Measurements from ENCODE around the gene ZEB2. TPM values are rescaled to one million over a fixed set of nuclear protein-coding genes. Genes with fewer than 3 reads are reported as not detected.

Gene ZEB2
- total and polyA plus RNA-seq, 2 of the 13 experiments (the other 11 are each of a cell fraction or from before 2014, with no cell fraction given), result 0.07 TPM; not detected in 1

- TF ChIP-seq, protein P1, sequence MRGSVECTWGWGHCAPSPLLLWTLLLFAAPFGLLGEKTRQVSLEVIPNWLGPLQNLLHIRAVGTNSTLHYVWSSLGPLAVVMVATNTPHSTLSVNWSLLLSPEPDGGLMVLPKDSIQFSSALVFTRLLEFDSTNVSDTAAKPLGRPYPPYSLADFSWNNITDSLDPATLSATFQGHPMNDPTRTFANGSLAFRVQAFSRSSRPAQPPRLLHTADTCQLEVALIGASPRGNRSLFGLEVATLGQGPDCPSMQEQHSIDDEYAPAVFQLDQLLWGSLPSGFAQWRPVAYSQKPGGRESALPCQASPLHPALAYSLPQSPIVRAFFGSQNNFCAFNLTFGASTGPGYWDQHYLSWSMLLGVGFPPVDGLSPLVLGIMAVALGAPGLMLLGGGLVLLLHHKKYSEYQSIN (CRISPR knock-in tag; IDR thresholded peaks at IDR 0.05; ENCODE audit: borderline replicate concordance), result no peak
- TF ChIP-seq ZKSCAN5 (CRISPR knock-in tag; IDR thresholded peaks at IDR 0.05), result no peak
- no peak for TF ChIP-seq MXD4 (CRISPR knock-in tag; IDR thresholded peaks at IDR 0.05)
- no peak for TF ChIP-seq RBAK (CRISPR knock-in tag; IDR thresholded peaks at IDR 0.05)
- no peak for TF ChIP-seq NCOR1 (IDR thresholded peaks at IDR 0.05; ENCODE audit: borderline replicate concordance, low read length)
- no peak for TF ChIP-seq ZNF280D (CRISPR knock-in tag; IDR thresholded peaks at IDR 0.05)
- TF ChIP-seq, protein P2, sequence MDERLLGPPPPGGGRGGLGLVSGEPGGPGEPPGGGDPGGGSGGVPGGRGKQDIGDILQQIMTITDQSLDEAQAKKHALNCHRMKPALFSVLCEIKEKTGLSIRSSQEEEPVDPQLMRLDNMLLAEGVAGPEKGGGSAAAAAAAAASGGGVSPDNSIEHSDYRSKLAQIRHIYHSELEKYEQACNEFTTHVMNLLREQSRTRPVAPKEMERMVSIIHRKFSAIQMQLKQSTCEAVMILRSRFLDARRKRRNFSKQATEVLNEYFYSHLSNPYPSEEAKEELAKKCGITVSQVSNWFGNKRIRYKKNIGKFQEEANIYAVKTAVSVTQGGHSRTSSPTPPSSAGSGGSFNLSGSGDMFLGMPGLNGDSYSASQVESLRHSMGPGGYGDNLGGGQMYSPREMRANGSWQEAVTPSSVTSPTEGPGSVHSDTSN (CRISPR knock-in tag; IDR thresholded peaks at IDR 0.05), result no peak
- TF ChIP-seq YY1 (IDR thresholded peaks at IDR 0.05; ENCODE audit: insufficient read depth, insufficient replicate concordance, low read depth, low read length), result no peak
- no peak for TF ChIP-seq ZMYM3 (CRISPR knock-in tag; IDR thresholded peaks at IDR 0.05)
- TF ChIP-seq THAP11 (CRISPR knock-in tag; IDR thresholded peaks at IDR 0.05), result no peak
- no peak for TF ChIP-seq CEBPG (CRISPR knock-in tag; IDR thresholded peaks at IDR 0.05)
- TF ChIP-seq, protein P3, sequence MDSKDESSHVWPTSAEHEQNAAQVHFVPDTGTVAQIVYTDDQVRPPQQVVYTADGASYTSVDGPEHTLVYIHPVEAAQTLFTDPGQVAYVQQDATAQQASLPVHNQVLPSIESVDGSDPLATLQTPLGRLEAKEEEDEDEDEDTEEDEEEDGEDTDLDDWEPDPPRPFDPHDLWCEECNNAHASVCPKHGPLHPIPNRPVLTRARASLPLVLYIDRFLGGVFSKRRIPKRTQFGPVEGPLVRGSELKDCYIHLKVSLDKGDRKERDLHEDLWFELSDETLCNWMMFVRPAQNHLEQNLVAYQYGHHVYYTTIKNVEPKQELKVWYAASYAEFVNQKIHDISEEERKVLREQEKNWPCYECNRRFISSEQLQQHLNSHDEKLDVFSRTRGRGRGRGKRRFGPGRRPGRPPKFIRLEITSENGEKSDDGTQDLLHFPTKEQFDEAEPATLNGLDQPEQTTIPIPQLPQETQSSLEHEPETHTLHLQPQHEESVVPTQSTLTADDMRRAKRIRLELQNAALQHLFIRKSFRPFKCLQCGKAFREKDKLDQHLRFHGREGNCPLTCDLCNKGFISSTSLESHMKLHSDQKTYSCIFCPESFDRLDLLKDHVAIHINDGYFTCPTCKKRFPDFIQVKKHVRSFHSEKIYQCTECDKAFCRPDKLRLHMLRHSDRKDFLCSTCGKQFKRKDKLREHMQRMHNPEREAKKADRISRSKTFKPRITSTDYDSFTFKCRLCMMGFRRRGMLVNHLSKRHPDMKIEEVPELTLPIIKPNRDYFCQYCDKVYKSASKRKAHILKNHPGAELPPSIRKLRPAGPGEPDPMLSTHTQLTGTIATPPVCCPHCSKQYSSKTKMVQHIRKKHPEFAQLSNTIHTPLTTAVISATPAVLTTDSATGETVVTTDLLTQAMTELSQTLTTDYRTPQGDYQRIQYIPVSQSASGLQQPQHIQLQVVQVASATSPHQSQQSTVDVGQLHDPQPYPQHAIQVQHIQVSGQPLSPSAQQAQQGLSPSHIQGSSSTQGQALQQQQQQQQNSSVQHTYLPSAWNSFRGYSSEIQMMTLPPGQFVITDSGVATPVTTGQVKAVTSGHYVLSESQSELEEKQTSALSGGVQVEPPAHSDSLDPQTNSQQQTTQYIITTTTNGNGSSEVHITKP (CRISPR knock-in tag; IDR thresholded peaks at IDR 0.05; ENCODE audit: low read depth), result no peak
- no peak for TF ChIP-seq ZNF598 (CRISPR knock-in tag; IDR thresholded peaks at IDR 0.05; ENCODE audit: borderline replicate concordance)
- no peak for TF ChIP-seq PAWR (CRISPR knock-in tag; IDR thresholded peaks at IDR 0.05; ENCODE audit: borderline replicate concordance)
- no peak for TF ChIP-seq ZBTB21 (CRISPR knock-in tag; IDR thresholded peaks at IDR 0.05)
- TF ChIP-seq RBM39 (IDR thresholded peaks at IDR 0.05; ENCODE audit: low read depth, low read length, poor library complexity, severe bottlenecking), result no peak
These were observed 24.5 kb downstream of the ZEB2 start (continued) for GRCh38 chr2:144495227-144496091.

All from HepG2 (cell line).